ENCODE results near the gene USP17L5.
"Not testable (repeated sequence)": the region's sequence is repeated elsewhere in the genome, so short reads cannot be mapped to it uniquely, and the experiment has no call there.

Gene USP17L5

GRCh38 chr4:9339103-9339502 is at the start of gene USP17L5:
USP17L5 (plus strand) TSS chr4:9339403; CDS start chr4:9339403, 0 bp downstream.
- H3K36me3 ChIP-seq (ENCODE audit: control insufficient read depth in 5 of 5, insufficient read depth in 5 of 5, low read length in 5 of 5); H3K9ac ChIP-seq (ENCODE audit: low read length in 5 of 5); H3K4me1 ChIP-seq (ENCODE audit: control insufficient read depth in 5 of 5, insufficient read depth in 5 of 5, low read length in 5 of 5); H3K9me3 ChIP-seq (ENCODE audit: control insufficient read depth in 5 of 5, low read length in 5 of 5); H3K27me3 ChIP-seq (ENCODE audit: control insufficient read depth in 5 of 5, insufficient read depth in 4 of 5, low read length in 5 of 5); H3K4me3 ChIP-seq (ENCODE audit: low read depth in 1 of 5, low read length in 5 of 5); H3K27ac ChIP-seq (ENCODE audit: low read depth, low read length): not testable (repeated sequence)

- H3K9ac ChIP-seq (ENCODE audit: low read length in 5 of 5); H3K27ac ChIP-seq (ENCODE audit: low read depth, low read length); H3K4me3 ChIP-seq (ENCODE audit: low read depth in 1 of 5, low read length in 5 of 5); H3K27me3 ChIP-seq (ENCODE audit: control insufficient read depth in 5 of 5, insufficient read depth in 4 of 5, low read length in 5 of 5); H3K9me3 ChIP-seq (ENCODE audit: control insufficient read depth in 5 of 5, low read length in 5 of 5); H3K4me1 ChIP-seq (ENCODE audit: control insufficient read depth in 5 of 5, insufficient read depth in 5 of 5, low read length in 5 of 5); H3K36me3 ChIP-seq (ENCODE audit: control insufficient read depth in 5 of 5, insufficient read depth in 5 of 5, low read length in 5 of 5): not testable (repeated sequence)
Measured at GRCh38 chr4:9324191-9324590, 15.0 kb upstream of the USP17L5 start.

- not testable (repeated sequence) for H3K27ac ChIP-seq (ENCODE audit: low read depth, low read length); H3K9me3 ChIP-seq (ENCODE audit: control insufficient read depth in 5 of 5, low read length in 5 of 5)
Measured at GRCh38 chr4:9324865-9325264, 14.3 kb upstream of the USP17L5 start, which contains the start of gene USP17L24. USP17L24 (plus strand) TSS chr4:9325165; CDS start chr4:9325165, 0 bp downstream.

GRCh38 chr4:9329611-9330010 is 9.6 kb upstream of the USP17L5 start, which contains the start of gene USP17L25:
USP17L25 (plus strand) TSS chr4:9329911; CDS start chr4:9329911, 0 bp downstream.
- H3K4me1 ChIP-seq (ENCODE audit: control insufficient read depth in 5 of 5, insufficient read depth in 5 of 5, low read length in 5 of 5); H3K27me3 ChIP-seq (ENCODE audit: control insufficient read depth in 5 of 5, insufficient read depth in 4 of 5, low read length in 5 of 5): not testable (repeated sequence)

More at GRCh38 chr4:9324865-9325264, 14.3 kb upstream of the USP17L5 start, which contains the start of gene USP17L24:
- H3K4me3 ChIP-seq (ENCODE audit: low read depth in 1 of 5, low read length in 5 of 5); H3K9ac ChIP-seq (ENCODE audit: low read length in 5 of 5); H3K27me3 ChIP-seq (ENCODE audit: control insufficient read depth in 5 of 5, insufficient read depth in 4 of 5, low read length in 5 of 5); H3K36me3 ChIP-seq (ENCODE audit: control insufficient read depth in 5 of 5, insufficient read depth in 5 of 5, low read length in 5 of 5); H3K4me1 ChIP-seq (ENCODE audit: control insufficient read depth in 5 of 5, insufficient read depth in 5 of 5, low read length in 5 of 5): not testable (repeated sequence)

GRCh38 chr4:9334358-9334757 is 4.8 kb upstream of the USP17L5 start, which contains the start of gene USP17L26:
USP17L26 (plus strand) TSS chr4:9334658; CDS start chr4:9334658, 0 bp downstream.
- not testable (repeated sequence) for H3K27ac ChIP-seq (ENCODE audit: low read depth, low read length); H3K9ac ChIP-seq (ENCODE audit: low read length in 5 of 5); H3K27me3 ChIP-seq (ENCODE audit: control insufficient read depth in 5 of 5, insufficient read depth in 4 of 5, low read length in 5 of 5); H3K4me3 ChIP-seq (ENCODE audit: low read depth in 1 of 5, low read length in 5 of 5); H3K36me3 ChIP-seq (ENCODE audit: control insufficient read depth in 5 of 5, insufficient read depth in 5 of 5, low read length in 5 of 5); H3K4me1 ChIP-seq (ENCODE audit: control insufficient read depth in 5 of 5, insufficient read depth in 5 of 5, low read length in 5 of 5); H3K9me3 ChIP-seq (ENCODE audit: control insufficient read depth in 5 of 5, low read length in 5 of 5)

More at GRCh38 chr4:9329611-9330010, 9.6 kb upstream of the USP17L5 start, which contains the start of gene USP17L25:
- not testable (repeated sequence) for H3K27ac ChIP-seq (ENCODE audit: low read depth, low read length); H3K9ac ChIP-seq (ENCODE audit: low read length in 5 of 5); H3K4me3 ChIP-seq (ENCODE audit: low read depth in 1 of 5, low read length in 5 of 5); H3K36me3 ChIP-seq (ENCODE audit: control insufficient read depth in 5 of 5, insufficient read depth in 5 of 5, low read length in 5 of 5); H3K9me3 ChIP-seq (ENCODE audit: control insufficient read depth in 5 of 5, low read length in 5 of 5)

GRCh38 chr4:9343848-9344247 is 4.6 kb downstream of the USP17L5 start, which contains the start of gene USP17L27:
USP17L27 (plus strand) TSS chr4:9344148; CDS start chr4:9344148, 0 bp downstream.
- not testable (repeated sequence) for H3K9ac ChIP-seq (ENCODE audit: low read length in 5 of 5); H3K27ac ChIP-seq (ENCODE audit: low read depth, low read length); H3K27me3 ChIP-seq (ENCODE audit: control insufficient read depth in 5 of 5, insufficient read depth in 4 of 5, low read length in 5 of 5); H3K4me1 ChIP-seq (ENCODE audit: control insufficient read depth in 5 of 5, insufficient read depth in 5 of 5, low read length in 5 of 5); H3K36me3 ChIP-seq (ENCODE audit: control insufficient read depth in 5 of 5, insufficient read depth in 5 of 5, low read length in 5 of 5); H3K4me3 ChIP-seq (ENCODE audit: low read depth in 1 of 5, low read length in 5 of 5); H3K9me3 ChIP-seq (ENCODE audit: control insufficient read depth in 5 of 5, low read length in 5 of 5)

GRCh38 chr4:9348593-9348992 is 9.4 kb downstream of the USP17L5 start, which contains the start of gene USP17L28:
USP17L28 (plus strand) TSS chr4:9348893; CDS start chr4:9348893, 0 bp downstream.
- H3K4me3 ChIP-seq (ENCODE audit: low read depth in 1 of 5, low read length in 5 of 5); H3K36me3 ChIP-seq (ENCODE audit: control insufficient read depth in 5 of 5, insufficient read depth in 5 of 5, low read length in 5 of 5); H3K27ac ChIP-seq (ENCODE audit: low read depth, low read length); H3K9ac ChIP-seq (ENCODE audit: low read length in 5 of 5); H3K4me1 ChIP-seq (ENCODE audit: control insufficient read depth in 5 of 5, insufficient read depth in 5 of 5, low read length in 5 of 5); H3K27me3 ChIP-seq (ENCODE audit: control insufficient read depth in 5 of 5, insufficient read depth in 4 of 5, low read length in 5 of 5); H3K9me3 ChIP-seq (ENCODE audit: control insufficient read depth in 5 of 5, low read length in 5 of 5): not testable (repeated sequence)

GRCh38 chr4:9350866-9351265 is 11.7 kb downstream of the USP17L5 start:
- not testable (repeated sequence) for H3K9me3 ChIP-seq (ENCODE audit: control insufficient read depth in 5 of 5, low read length in 5 of 5); H3K9ac ChIP-seq (ENCODE audit: low read length in 5 of 5); H3K4me1 ChIP-seq (ENCODE audit: control insufficient read depth in 5 of 5, insufficient read depth in 5 of 5, low read length in 5 of 5); H3K36me3 ChIP-seq (ENCODE audit: control insufficient read depth in 5 of 5, insufficient read depth in 5 of 5, low read length in 5 of 5); H3K4me3 ChIP-seq (ENCODE audit: low read depth in 1 of 5, low read length in 5 of 5); H3K27ac ChIP-seq (ENCODE audit: low read depth, low read length); H3K27me3 ChIP-seq (ENCODE audit: control insufficient read depth in 5 of 5, insufficient read depth in 4 of 5, low read length in 5 of 5)

GRCh38 chr4:9353338-9353737 is 14.1 kb downstream of the USP17L5 start, which contains the start of gene USP17L29:
USP17L29 (plus strand) TSS chr4:9353638; CDS start chr4:9353638, 0 bp downstream.
- not testable (repeated sequence) for H3K9ac ChIP-seq (ENCODE audit: low read length in 5 of 5); H3K27me3 ChIP-seq (ENCODE audit: control insufficient read depth in 5 of 5, insufficient read depth in 4 of 5, low read length in 5 of 5); H3K36me3 ChIP-seq (ENCODE audit: control insufficient read depth in 5 of 5, insufficient read depth in 5 of 5, low read length in 5 of 5); H3K4me1 ChIP-seq (ENCODE audit: control insufficient read depth in 5 of 5, insufficient read depth in 5 of 5, low read length in 5 of 5); H3K4me3 ChIP-seq (ENCODE audit: low read depth in 1 of 5, low read length in 5 of 5); H3K9me3 ChIP-seq (ENCODE audit: control insufficient read depth in 5 of 5, low read length in 5 of 5); H3K27ac ChIP-seq (ENCODE audit: low read depth, low read length)

- not testable (repeated sequence) for H3K36me3 ChIP-seq (ENCODE audit: control insufficient read depth in 5 of 5, insufficient read depth in 5 of 5, low read length in 5 of 5); H3K9ac ChIP-seq (ENCODE audit: low read length in 5 of 5); H3K4me3 ChIP-seq (ENCODE audit: low read depth in 1 of 5, low read length in 5 of 5); H3K9me3 ChIP-seq (ENCODE audit: control insufficient read depth in 5 of 5, low read length in 5 of 5); H3K27ac ChIP-seq (ENCODE audit: low read depth, low read length); H3K27me3 ChIP-seq (ENCODE audit: control insufficient read depth in 5 of 5, insufficient read depth in 4 of 5, low read length in 5 of 5); H3K4me1 ChIP-seq (ENCODE audit: control insufficient read depth in 5 of 5, insufficient read depth in 5 of 5, low read length in 5 of 5)
Measured at GRCh38 chr4:9362829-9363228, 23.6 kb downstream of the USP17L5 start, which contains the start of gene USP17L30. USP17L30 (plus strand) TSS chr4:9363129; CDS start chr4:9363129, 0 bp downstream.

Data from subcutaneous abdominal adipose tissue (tissue), 5 donors.